Measurements from ENCODE around the gene SRL.
A peak's percentile ranks its signal among the peaks of the same experiment; 100 is the strongest.

SRL gene

GRCh38 chr16:4200781-4201137 lies 41.1 kb downstream of the SRL start:
- no peak for DNase-seq (ENCODE audit: low spot score)

GRCh38 chr16:4200000-4200780 lies 41.7 kb downstream of the SRL start:
- DNase-seq (ENCODE audit: low spot score), result peak; percentile 28

- no peak for DNase-seq (ENCODE audit: low spot score)
Measured at GRCh38 chr16:4198816-4199215, 43.1 kb downstream of the SRL start.

DNA sequence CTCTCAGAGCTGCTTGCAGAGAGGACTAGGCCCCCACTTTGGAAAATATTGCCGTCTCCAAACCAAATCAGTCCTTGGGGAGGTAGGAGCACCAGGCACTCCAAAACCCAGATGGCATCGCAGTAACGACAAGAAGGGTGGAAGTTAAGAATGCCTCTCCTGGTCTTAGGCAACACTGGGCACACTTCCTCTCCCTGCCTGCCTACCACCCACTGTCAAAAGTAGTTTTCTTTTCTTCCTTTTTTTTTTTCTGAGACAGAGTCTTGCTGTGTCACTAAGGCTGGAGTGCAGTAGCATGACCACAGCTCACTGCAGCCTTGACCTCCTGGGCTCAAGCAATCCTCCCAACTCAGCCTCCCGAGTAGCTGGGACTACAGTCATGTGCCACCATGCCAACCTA lies 47.2 kb downstream of the SRL start:
- DNase-seq (ENCODE audit: low spot score), result no peak

- no peak for DNase-seq (ENCODE audit: low spot score)
Measured at GRCh38 chr16:4193920-4194319, 48.0 kb downstream of the SRL start.

DNA sequence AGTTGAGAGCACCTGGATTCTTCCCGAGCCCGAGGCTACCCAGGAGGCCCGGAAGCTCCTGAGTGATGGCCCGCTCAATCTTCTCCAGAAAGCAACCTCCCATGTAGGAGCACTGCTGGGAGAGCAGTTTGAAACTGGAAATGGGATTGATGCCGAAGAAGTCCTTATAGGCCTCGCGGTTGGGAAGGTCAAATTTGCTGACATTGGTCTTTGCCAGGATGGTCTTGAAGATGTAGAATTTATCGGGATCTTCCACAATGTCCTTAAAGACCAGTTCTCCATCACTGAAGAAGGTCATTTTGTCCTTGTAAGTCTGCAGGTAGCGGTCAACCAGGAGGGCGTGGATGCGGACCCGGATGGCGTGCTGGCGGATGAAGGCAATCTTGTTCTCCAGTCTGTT lies 49.7 kb downstream of the SRL start:
- DNase-seq (ENCODE audit: low spot score), result no peak

- no peak for DNase-seq (ENCODE audit: low spot score)
Measured at GRCh38 chr16:4190712-4191333, 51.1 kb downstream of the SRL start.

- DNase-seq (ENCODE audit: low spot score), result no peak
Measured at GRCh38 chr16:4190086-4190485, 51.8 kb downstream of the SRL start.

DNA sequence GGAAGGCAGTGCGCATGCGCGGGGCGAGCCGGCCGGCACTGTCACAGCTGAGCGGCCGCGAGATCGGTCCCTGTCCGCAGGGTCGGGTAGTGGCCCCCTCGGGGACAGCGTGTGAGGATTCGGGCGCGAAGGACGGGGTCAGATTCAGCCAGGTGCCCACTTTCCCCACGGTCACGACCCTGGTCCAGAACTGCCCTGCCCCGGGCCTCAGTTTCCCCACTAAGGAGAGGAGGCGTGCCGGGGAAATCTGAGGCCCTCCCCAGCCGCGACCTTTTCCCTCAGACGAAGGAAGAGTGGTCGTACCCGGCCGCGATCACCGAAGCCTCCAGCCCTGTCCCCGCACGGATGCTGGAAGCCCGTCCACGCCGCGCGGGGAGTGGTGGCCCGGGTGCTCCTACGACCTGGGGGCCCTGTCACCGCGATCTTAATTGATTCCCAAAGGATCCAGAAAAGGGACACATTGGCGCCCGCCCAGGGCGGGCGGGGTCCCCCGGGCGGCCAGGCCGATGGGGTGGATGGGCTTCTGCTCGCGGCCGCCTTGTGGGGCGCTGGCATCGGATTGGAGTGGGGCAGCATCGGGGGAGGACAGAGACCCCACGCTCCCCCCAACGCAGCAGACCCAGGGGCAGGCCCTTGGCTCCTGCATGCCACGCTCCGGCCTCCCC lies 57.7 kb downstream of the SRL start:
- no peak for DNase-seq (ENCODE audit: low spot score)

- peak; percentile 87 for DNase-seq (ENCODE audit: low spot score)
Measured at GRCh38 chr16:4183237-4184037, 58.4 kb downstream of the SRL start.

DNA sequence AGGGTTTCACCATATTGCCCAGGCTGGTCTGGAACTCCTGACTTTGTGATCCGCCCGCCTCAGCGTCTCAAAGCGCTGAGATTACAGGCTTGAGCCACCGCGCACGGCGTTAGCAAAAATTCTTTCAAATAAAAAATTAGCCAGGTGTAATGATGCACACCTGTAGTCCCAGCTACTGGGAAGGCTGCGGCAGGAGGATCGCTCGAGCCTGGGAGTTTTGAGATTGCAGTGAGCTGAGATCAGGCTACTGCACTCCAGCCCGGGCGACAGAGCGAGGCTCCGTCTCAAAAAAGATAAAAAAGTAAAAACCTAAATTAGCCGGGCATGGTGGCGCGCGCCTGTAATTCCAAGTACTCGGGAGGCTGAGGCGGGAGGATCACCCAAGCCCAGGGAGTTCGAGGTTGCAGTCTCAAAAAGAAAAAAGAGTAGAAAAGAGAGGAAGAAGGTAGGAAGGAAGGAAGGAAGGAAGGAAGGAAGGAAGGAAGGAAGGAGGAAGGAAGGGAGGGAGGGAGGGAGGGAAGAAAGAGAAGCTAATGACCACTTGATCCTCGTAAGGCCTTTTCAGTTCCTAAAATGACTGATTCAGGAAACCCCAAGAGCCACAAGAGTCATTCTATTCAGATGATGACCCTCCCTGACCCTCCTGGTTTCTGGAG lies 59.2 kb downstream of the SRL start:
- no peak for DNase-seq (ENCODE audit: low spot score)

DNA sequence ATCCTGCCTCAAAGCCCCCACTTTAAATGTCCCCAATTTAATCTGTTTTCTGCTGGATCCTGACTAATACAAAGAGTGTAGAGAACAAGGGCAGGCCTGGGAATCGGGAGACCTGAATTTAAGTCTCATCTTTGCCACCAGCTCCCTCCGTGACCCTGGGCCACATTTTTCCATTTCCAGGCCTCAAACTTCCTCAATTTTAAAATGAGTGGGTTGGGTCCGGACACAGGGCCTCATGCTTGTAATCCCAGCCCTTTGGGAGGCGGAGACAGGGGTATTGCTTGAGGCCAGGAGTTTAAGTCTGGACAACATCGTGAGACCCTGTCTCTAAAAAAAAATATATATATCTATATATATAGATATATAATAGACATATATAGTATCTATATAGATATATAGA lies 61.4 kb downstream of the SRL start:
- no peak for DNase-seq (ENCODE audit: low spot score)

DNA sequence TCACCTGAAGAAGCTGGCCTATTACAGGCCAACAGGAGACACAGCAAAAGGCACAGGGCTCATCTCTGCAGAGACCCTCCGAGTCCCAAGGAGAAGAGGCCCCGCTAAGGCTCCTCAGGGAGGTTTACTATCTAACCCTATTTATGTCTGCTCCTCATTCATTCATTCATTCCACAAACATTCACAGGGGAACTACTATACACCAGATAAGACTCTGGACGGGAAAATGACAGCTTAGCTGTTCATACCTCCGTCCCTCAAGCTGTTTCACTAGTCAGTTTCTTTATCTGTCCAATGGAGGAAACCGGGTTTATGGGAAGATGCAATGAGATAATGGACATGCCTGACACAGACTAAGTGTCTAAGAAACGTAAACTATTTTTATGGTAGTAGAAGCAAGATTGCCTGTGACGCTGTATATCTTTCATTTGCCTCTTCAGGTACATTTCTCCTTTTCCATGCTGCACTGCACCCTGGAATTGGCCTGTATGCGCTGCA lies 62.1 kb downstream of the SRL start:
- no peak for DNase-seq (ENCODE audit: low spot score)

GRCh38 chr16:4179020-4179419 lies 62.9 kb downstream of the SRL start:
- no peak for DNase-seq (ENCODE audit: low spot score)

DNA sequence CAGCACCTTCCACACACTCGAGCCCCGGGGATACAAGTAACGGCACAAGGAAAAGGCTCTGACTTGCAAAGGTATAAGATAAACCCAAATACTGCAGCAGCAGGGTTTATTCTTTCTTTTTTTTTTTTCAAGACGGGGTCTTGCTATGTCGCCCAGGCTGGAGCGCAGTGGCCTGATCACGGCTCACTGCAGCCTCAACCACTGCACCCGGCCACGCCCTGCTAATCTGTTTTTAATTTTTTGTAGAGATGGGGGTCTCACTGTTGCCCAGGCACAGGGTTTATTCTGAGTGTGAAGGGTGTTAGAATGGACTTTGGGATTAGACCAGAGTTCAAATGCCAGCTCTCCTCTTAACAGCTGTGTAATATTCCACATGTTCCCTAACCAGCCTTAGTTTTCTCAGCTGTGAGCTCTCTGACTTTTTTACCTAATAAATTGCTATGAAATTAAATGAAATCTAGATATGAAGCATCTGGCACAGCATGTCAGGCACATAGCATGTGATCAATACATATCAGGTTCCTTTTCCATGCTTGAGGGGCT lies 63.3 kb downstream of the SRL start:
- no peak for DNase-seq (ENCODE audit: low spot score)

DNA sequence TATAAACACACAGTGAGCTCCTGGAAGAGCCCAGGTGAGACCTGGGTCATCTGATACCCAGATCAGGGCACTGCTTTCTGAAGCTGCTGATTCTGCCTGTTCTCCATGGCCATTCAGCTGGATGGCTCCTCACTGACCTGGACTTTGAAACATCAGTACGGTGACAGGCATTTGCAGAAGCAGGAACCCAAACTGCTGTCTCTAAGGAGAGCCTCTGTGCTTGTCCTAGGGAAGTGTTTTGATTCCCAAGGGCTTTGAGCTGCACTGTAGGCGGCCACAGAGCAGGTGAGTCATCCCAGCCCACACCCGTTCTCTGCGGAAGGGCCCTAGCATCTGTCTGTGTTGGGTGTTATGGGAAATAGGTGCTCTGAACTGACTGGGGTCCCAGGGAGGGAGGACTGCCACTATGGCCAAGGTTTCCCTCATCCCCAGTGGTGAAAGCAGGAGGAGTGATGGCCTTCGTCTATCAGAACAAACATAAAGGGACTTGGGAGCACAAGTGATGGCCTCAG lies 64.9 kb downstream of the SRL start:
- DNase-seq (ENCODE audit: low spot score), result no peak

GRCh38 chr16:4175849-4176248 lies 66.0 kb downstream of the SRL start:
- no peak for DNase-seq (ENCODE audit: low spot score)

- no peak for DNase-seq (ENCODE audit: low spot score)
Measured at GRCh38 chr16:4172070-4172469, 69.8 kb downstream of the SRL start.

DNA sequence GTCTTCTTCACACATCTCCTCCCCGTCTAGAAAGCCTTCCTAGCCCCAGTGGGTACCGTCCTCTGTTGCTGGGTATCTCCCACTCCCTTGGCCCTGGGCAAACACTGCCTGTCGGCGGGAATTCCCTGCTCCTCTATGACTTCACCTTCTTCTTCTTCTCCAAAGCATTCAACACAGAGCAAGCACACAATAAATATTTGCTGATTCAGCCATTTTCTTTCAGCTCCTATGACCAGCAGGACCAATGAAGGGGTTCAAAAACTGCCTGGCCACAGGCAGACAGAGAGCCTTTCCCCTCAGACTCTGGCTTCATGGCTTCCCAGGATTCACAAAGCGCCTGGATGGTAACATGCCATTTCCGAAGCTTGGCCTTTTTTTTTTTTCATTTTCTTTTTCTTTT lies 72.5 kb downstream of the SRL start:
- no peak for DNase-seq (ENCODE audit: low spot score)

- DNase-seq (ENCODE audit: low spot score), result no peak
Measured at GRCh38 chr16:4166821-4167220, 75.1 kb downstream of the SRL start.

DNA sequence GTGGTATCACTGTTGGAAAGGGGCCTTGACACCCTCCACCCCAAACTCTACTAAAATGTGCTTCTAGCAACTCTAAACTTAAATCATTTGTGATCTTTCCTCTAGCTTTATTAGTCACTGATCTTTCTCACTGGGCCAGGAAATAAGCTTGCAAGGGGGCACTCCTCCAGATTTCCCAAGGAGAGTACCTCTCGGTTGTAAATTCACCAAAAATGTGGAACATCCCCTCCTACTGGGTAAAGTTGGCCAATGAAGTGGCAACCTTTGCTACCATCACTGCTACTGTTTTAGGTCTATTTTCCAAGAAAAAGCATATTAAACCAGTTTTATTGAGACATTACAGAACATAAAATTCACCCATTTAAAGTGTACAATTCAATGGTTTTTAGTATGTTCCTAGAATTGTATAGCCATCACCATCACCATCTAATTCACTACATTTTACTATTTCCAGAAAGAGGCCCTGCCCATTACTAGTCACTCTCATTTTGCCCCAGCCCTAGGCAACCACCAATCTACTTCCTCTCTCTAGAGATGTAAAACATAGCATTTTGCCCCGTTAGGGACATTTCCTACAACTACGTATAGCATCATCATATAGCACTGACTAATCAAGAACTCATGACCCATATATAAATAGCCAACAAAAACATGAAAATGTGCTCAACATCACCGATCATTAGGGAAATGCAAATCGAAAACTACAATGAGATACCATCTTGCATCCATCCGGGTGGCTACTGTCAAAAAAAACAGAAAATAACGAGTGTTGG lies 81.0 kb downstream of the SRL start:
- DNase-seq (ENCODE audit: low spot score), result no peak

Measured in cerebellar cortex (tissue), 1 donor.